RPMI7951 (cell line): ENCODE results near the gene ZBTB46. TPM values are rescaled to one million over a fixed set of nuclear protein-coding genes. Genes with fewer than 3 reads are reported as not detected.
"Not testable (repeated sequence)": the region's sequence is repeated elsewhere in the genome, so short reads cannot be mapped to it uniquely, and the experiment has no call there.

Experiments
- DNase-seq: peaks from one replicate; pipeline ENCODE4 v3.0.0-alpha.2; 2012; ENCODE audit warnings: low read depth
- total RNA-seq: library from RNA; depleted of rRNA; stranded (reverse); fragments of >200 nt; shearing (Covaris generic); gene quantifications from 2 replicates; pipeline ENCODE4 v1.2.3, GENCODE V29; 2014

Gene ZBTB46
- total RNA-seq, 1 experiment from 2014 or later: 3.4 TPM

- no peak for DNase-seq
These were observed 15.3 kb downstream of the ZBTB46 start for GRCh38 chr20:63815615-63816253.

- DNase-seq: no peak
These were observed 16.0 kb downstream of the ZBTB46 start for GRCh38 chr20:63814891-63815614.

- no peak for DNase-seq
These were observed 19.6 kb downstream of the ZBTB46 start for GRCh38 chr20:63811491-63811875.

GRCh38 chr20:63810730-63811490 lies 20.2 kb downstream of the ZBTB46 start:
- DNase-seq: no peak

GRCh38 chr20:63809856-63810255 lies 21.2 kb downstream of the ZBTB46 start:
- no peak for DNase-seq

- DNase-seq: no peak
These were observed 21.9 kb downstream of the ZBTB46 start for GRCh38 chr20:63808964-63809674.

GRCh38 chr20:63808145-63808724 lies 22.8 kb downstream of the ZBTB46 start:
- DNase-seq: no peak

- DNase-seq: no peak
These were observed 23.4 kb downstream of the ZBTB46 start for GRCh38 chr20:63807654-63808053.

GRCh38 chr20:63804308-63804636 lies 26.8 kb downstream of the ZBTB46 start:
- DNase-seq: no peak

GRCh38 chr20:63802469-63803240 lies 28.4 kb downstream of the ZBTB46 start:
- no peak for DNase-seq

GRCh38 chr20:63801174-63801573 lies 29.9 kb downstream of the ZBTB46 start:
- DNase-seq: not testable (repeated sequence)

- DNase-seq: not testable (repeated sequence)
These were observed 30.7 kb downstream of the ZBTB46 start for GRCh38 chr20:63800411-63800810.

- peak; percentile 73 for DNase-seq
These were observed 31.9 kb downstream of the ZBTB46 start for GRCh38 chr20:63799127-63799526.

GRCh38 chr20:63797175-63797574 lies 33.9 kb downstream of the ZBTB46 start:
- not testable (repeated sequence) for DNase-seq

GRCh38 chr20:63795178-63795830 lies 35.8 kb downstream of the ZBTB46 start:
- DNase-seq: no peak

- DNase-seq: no peak
These were observed 36.5 kb downstream of the ZBTB46 start for GRCh38 chr20:63794614-63795013.

GRCh38 chr20:63792866-63793265 lies 38.2 kb downstream of the ZBTB46 start:
- peak; percentile 47 for DNase-seq

GRCh38 chr20:63791497-63792156 lies 39.4 kb downstream of the ZBTB46 start:
- DNase-seq: no peak

- no peak for DNase-seq
These were observed 40.4 kb downstream of the ZBTB46 start for GRCh38 chr20:63790572-63791168.
